Natural killer cell (primary cell): Measurements from ENCODE around the gene TPST2. TPM values are rescaled to one million over a fixed set of nuclear protein-coding genes. Genes with fewer than 3 reads are reported as not detected.
"Not testable (repeated sequence)": the region's sequence is repeated elsewhere in the genome, so short reads cannot be mapped to it uniquely, and the experiment has no call there.

Source experiments
- ATAC-seq, 3 donors: fragments of 150-1000 bp in 2 of 3; fragments of 200-7000 bp in 1 of 3; cut with Tn5 transposase; 1 replicate in 1 of 3; 2 replicates in 2 of 3; pipeline ENCODE4 v1.10.0; 2021; ENCODE audit warnings: mild to moderate bottlenecking in 2 of 3, moderate library complexity in 2 of 3
- DNase-seq, 2 donors: peaks; one replicate each; pipeline versions ENCODE4 v3.0.0 to v3.0.0-alpha.2; 2013 to 2021; ENCODE audit warnings: mixed read lengths in 1 of 2
- H3K27ac ChIP-seq: one replicate; pipeline ENCODE4 v1.5.1; 2013; ENCODE audit warnings: mild to moderate bottlenecking, low read length
- H3K27me3 ChIP-seq: one replicate; pipeline ENCODE4 v1.6.1; 2013; ENCODE audit warnings: low read length; ENCODE audit not compliant: control insufficient read depth, insufficient read depth
- H3K36me3 ChIP-seq: one replicate; pipeline ENCODE4 v1.6.1; 2013; ENCODE audit warnings: low read length; ENCODE audit not compliant: control insufficient read depth, insufficient read depth
- H3K4me1 ChIP-seq: one replicate; pipeline ENCODE4 v1.6.1; 2013; ENCODE audit warnings: low read length; ENCODE audit not compliant: control insufficient read depth, insufficient read depth
- H3K4me3 ChIP-seq: one replicate; pipeline ENCODE4 v1.5.1; 2013; ENCODE audit warnings: low read length
- H3K9me3 ChIP-seq: one replicate; pipeline ENCODE4 v1.6.1; 2013; ENCODE audit warnings: low read length; ENCODE audit not compliant: control insufficient read depth, insufficient read depth
- H3K27ac Mint-ChIP-seq, 2 donors: one replicate each; pipeline ENCODE4 v1.8.0; 2022; ENCODE audit warnings: mild to moderate bottlenecking in 2 of 2, mixed read lengths in 2 of 2, moderate library complexity in 1 of 2
- H3K27me3 Mint-ChIP-seq, 2 donors: one replicate each; pipeline ENCODE4 v1.8.0; 2022; ENCODE audit warnings: low read depth in 2 of 2, mixed read lengths in 2 of 2
- H3K36me3 Mint-ChIP-seq: one replicate; pipeline ENCODE4 v1.8.0; 2022; ENCODE audit warnings: mixed read lengths
- H3K4me1 Mint-ChIP-seq, 2 donors: one replicate each; pipeline ENCODE4 v1.8.0; 2022; ENCODE audit warnings: mixed read lengths in 2 of 2
- H3K4me3 Mint-ChIP-seq: one replicate; pipeline ENCODE4 v1.8.0; 2022; ENCODE audit warnings: mild to moderate bottlenecking, moderate library complexity, mixed read lengths
- H3K9me3 Mint-ChIP-seq, 2 donors: one replicate each; pipeline ENCODE4 v1.8.0; 2022; ENCODE audit warnings: mixed read lengths in 2 of 2
- WGBS: methylation state at CpG from one replicate; pipeline ENCODE4 v1.1.7; 2013; ENCODE audit warnings: missing lambda C conversion rate; ENCODE audit not compliant: insufficient coverage; 5-methylcytosine and 5-hydroxymethylcytosine counted together
- intact Hi-C: fragments of 100-400 bp; cut with micrococcal nuclease; formaldehyde crosslinking; loops from one replicate; pipeline ENCODE4 v1.14.2; 2022
- total RNA-seq, 4 donors: library from RNA; stranded (reverse); fragments of 120-200 nt in 1 of 4; gene quantifications; one replicate each; pipeline versions ENCODE4 v1.2.3 to v1.2.4, GENCODE V29; 2013 to 2022
- TF ChIP-seq, protein P1 (sequence below): fragments of 200-600 bp; IDR thresholded peaks from one replicate; pipeline ENCODE4 v1.8.0; 2022; ENCODE audit warnings: antibody characterized with exemption

Gene TPST2
- total RNA-seq, 3 donors from 2014 or later (not counting 1 experiment from before 2014, with no cell fraction given) = 145 to 206 (median 155) TPM

DNA sequence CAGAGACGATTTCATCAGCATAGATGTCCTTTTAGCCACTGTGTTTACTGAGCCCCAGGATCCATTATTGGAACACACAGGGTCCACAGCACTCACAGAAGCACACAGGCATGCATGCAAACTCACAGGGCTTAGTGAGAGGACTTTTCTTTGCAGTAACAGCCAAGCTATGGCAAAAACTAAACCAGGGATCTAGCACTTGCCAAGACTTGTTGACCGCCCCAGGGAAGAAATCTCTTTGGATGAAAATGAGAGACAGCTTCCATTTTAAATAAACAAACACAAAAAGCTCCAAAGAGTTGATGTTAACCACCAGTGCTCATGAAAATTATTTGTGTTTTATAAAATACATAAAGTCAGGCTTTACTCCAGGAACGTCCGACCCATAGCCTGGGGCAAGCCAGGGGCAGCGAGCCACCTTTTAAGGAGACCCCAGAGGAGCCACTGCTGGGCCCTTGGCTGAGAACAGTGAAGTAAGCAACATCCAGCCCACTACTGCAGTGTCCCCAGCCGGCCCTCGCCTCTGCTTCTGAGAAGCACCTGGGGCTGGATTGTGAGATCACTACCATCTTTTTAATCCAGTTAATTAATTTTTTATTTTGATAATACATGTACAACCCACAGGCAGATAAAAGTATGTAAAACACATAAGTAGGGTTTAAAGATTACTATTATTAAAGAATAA is 55.6 kb downstream of the TPST2 start:
- Histone ChIP-seq H3K4me1 (peaks cover 5% of the 10 kb centered on the region), H3K36me3 (peaks cover 80% of the 10 kb centered on the region), H3K9me3 (no peaks in the 10 kb centered on the region), H3K27me3 (no peaks in the 10 kb centered on the region), H3K4me3 (no peak overlapping the region), H3K27ac (no peak overlapping the region)
- Mint-ChIP-seq H3K9me3 (no peaks in the 10 kb centered on the region), H3K4me3 (no peak overlapping the region), H3K27me3 (no peaks in the 10 kb centered on the region), H3K36me3 (peaks cover 18% of the 10 kb centered on the region), H3K4me1 (peaks cover 34 to 36% of the 10 kb centered on the region in 2 donors), H3K27ac (peak overlapping the region; percentile 79 to 88)
- intact Hi-C loops = no loop called here
- ATAC-seq = no peak
- no peak for DNase-seq
- TF ChIP-seq, protein P1, sequence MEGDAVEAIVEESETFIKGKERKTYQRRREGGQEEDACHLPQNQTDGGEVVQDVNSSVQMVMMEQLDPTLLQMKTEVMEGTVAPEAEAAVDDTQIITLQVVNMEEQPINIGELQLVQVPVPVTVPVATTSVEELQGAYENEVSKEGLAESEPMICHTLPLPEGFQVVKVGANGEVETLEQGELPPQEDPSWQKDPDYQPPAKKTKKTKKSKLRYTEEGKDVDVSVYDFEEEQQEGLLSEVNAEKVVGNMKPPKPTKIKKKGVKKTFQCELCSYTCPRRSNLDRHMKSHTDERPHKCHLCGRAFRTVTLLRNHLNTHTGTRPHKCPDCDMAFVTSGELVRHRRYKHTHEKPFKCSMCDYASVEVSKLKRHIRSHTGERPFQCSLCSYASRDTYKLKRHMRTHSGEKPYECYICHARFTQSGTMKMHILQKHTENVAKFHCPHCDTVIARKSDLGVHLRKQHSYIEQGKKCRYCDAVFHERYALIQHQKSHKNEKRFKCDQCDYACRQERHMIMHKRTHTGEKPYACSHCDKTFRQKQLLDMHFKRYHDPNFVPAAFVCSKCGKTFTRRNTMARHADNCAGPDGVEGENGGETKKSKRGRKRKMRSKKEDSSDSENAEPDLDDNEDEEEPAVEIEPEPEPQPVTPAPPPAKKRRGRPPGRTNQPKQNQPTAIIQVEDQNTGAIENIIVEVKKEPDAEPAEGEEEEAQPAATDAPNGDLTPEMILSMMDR = no peak
- 91% methylated on average over 6 of the region's 7 CpGs for WGBS

GRCh38 chr22:26529345-26529744 is 60.6 kb downstream of the TPST2 start:
- peaks cover 31% of the 10 kb centered on the region for H3K36me3 Mint-ChIP-seq
- no peaks in the 10 kb centered on the region for H3K27me3 ChIP-seq
- no peak overlapping the region for H3K27ac ChIP-seq
- TF ChIP-seq, protein P1 = no peak
- no peaks in the 10 kb centered on the region for H3K27me3 Mint-ChIP-seq
- H3K9me3 ChIP-seq = no peaks in the 10 kb centered on the region
- peak overlapping the region in 1 of 2 donors; percentile 33 for H3K27ac Mint-ChIP-seq
- no peaks in the 10 kb centered on the region for H3K4me1 ChIP-seq
- no peaks in the 10 kb centered on the region for H3K9me3 Mint-ChIP-seq
- peaks cover 4 to 8% of the 10 kb centered on the region in 2 donors for H3K4me1 Mint-ChIP-seq
- ATAC-seq (no peak), DNase-seq (no peak)
- intact Hi-C loops = no loop called here
- H3K4me3 ChIP-seq = no peak overlapping the region
- no peak overlapping the region for H3K4me3 Mint-ChIP-seq
- 100% methylated on average over 1 of the region's 2 CpGs for WGBS
- peaks cover 84% of the 10 kb centered on the region for H3K36me3 ChIP-seq

GRCh38 chr22:26528518-26528917 is 61.4 kb downstream of the TPST2 start:
- H3K36me3 ChIP-seq = peaks cover 88% of the 10 kb centered on the region
- H3K9me3 ChIP-seq, H3K4me3 ChIP-seq, DNase-seq, H3K4me1 ChIP-seq, H3K27ac ChIP-seq, H3K9me3 Mint-ChIP-seq, H3K27me3 ChIP-seq, H3K4me1 Mint-ChIP-seq, H3K4me3 Mint-ChIP-seq, H3K27me3 Mint-ChIP-seq, intact Hi-C loops, ATAC-seq: not testable (repeated sequence)
- Mint-ChIP-seq H3K27ac (peak overlapping the region; percentile 21 to 48), H3K36me3 (peaks cover 31% of the 10 kb centered on the region)
- WGBS = 91% methylated on average over 6 of the region's 9 CpGs

GRCh38 chr22:26527574-26528465 is 62.1 kb downstream of the TPST2 start:
- no peaks in the 10 kb centered on the region for H3K27me3 ChIP-seq
- no peaks in the 10 kb centered on the region for H3K4me1 ChIP-seq
- no peak overlapping the region for H3K4me3 ChIP-seq
- H3K27me3 Mint-ChIP-seq = no peaks in the 10 kb centered on the region
- DNase-seq = no peak
- intact Hi-C loops = no loop called here
- peaks cover 31% of the 10 kb centered on the region for H3K36me3 Mint-ChIP-seq
- TF ChIP-seq, protein P1 = no peak
- no peak overlapping the region for H3K4me3 Mint-ChIP-seq
- peaks cover 0 to 8% of the 10 kb centered on the region in 2 donors for H3K4me1 Mint-ChIP-seq
- H3K27ac ChIP-seq = no peak overlapping the region
- H3K9me3 ChIP-seq = peaks cover 2% of the 10 kb centered on the region
- ATAC-seq = no peak
- peaks cover 88% of the 10 kb centered on the region for H3K36me3 ChIP-seq
- no peaks in the 10 kb centered on the region for H3K9me3 Mint-ChIP-seq
- peak overlapping the region in 1 of 2 donors; percentile 48 for H3K27ac Mint-ChIP-seq
- 90% methylated on average over 15 of the region's 15 CpGs for WGBS
